DLD1 (cell line): Measurements from ENCODE around the gene FIZ1.

Source experiments
- in situ Hi-C: cut with HindIII; loops from 2 replicates; pipeline ENCODE4 v1.10.0; 2017; ENCODE audit warnings: low sequenced_read_pairs

FIZ1 gene

DNA sequence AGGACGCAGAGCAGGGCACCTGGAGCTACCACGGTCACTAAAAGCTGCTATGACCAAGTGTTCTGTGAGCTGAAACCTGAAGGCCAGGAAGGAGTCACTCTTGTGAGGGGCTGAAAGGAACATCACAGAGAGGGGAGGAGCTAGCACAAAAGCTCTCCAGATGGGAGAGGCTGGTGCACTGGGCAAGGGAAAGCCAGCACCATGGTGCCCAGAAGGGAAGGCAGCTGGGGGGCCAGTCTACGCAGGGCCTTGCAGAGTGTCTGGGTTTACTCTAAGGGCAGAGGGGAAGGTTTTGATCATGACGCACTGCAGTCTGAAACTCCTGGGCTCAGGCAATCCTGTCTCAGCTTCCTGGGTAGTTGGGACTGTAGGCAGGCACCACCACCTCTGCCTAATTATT lies 37.4 kb upstream of the FIZ1 start:
- in situ Hi-C loops, result no loop called here

- in situ Hi-C loops, result no loop called here
Observed at GRCh38 chr19:55635856-55636440, 36.6 kb upstream of the FIZ1 start.

DNA sequence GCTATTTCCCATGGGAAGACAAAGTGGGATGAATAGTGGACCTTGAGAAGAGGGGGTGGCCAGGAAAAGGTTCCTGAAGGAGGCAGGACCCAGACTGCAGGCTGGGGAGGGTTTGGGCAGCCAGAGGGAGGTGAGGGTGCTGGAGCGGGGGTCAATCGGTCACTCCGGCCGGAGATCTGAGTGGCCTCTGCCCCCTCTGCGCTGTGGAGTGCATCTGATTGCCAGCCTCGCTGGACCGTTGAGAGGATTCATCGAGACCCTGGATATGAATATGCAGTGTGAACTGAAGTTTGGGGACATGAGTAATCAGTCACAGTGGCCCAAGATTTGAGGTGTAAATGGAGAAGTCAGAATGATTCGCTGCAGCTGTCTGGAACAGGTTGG lies 36.0 kb upstream of the FIZ1 start:
- in situ Hi-C loops, result no loop called here

GRCh38 chr19:55633861-55634260 lies 34.5 kb upstream of the FIZ1 start:
- in situ Hi-C loops, result no loop called here

- in situ Hi-C loops, result no loop called here
Observed at GRCh38 chr19:55632463-55632834, 33.1 kb upstream of the FIZ1 start.

- in situ Hi-C loops, result loop anchor here (10.0 kb wide), 1 partner anchor 452 kb away; no protein-coding TSS in a partner anchor
Observed at GRCh38 chr19:55626350-55626749, 27.0 kb upstream of the FIZ1 start.

- in situ Hi-C loops, result loop anchor here (10.0 kb wide), 1 partner anchor 450 kb away; no protein-coding TSS in a partner anchor
Observed at GRCh38 chr19:55625004-55625326, 25.6 kb upstream of the FIZ1 start.

- in situ Hi-C loops, result loop anchor here (5.0 to 10.0 kb wide), 2 partner anchors 97 to 450 kb away; no protein-coding TSS in a partner anchor
Observed at GRCh38 chr19:55624109-55625003, 25.0 kb upstream of the FIZ1 start, which contains the start of gene ZNF784. TSS of gene ZNF784 (minus strand) at chr19:55624566. CDS start at chr19:55624561, 5 bp downstream.

DNA sequence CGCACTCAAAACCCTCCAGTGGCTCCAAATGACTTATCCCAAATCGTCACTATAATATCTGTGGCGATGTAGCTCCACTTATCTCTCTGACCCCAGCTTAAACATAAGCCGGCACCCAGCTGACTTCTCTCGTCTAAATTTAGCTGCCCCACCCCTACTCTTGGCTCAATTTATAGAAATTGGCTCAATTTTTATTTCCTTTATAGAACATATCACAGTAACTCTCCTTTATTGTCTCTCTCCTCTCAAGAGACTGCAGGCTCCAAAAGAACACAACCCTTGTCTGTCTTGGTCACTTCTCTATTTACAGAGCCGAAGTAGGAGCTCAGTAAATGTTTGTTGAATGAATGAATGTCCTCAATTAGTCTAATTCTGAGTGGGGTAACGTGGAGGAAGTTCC lies 24.2 kb upstream of the FIZ1 start:
- in situ Hi-C loops, result loop anchor here (5.0 to 10.0 kb wide), 2 partner anchors 96 to 449 kb away; no protein-coding TSS in a partner anchor

DNA sequence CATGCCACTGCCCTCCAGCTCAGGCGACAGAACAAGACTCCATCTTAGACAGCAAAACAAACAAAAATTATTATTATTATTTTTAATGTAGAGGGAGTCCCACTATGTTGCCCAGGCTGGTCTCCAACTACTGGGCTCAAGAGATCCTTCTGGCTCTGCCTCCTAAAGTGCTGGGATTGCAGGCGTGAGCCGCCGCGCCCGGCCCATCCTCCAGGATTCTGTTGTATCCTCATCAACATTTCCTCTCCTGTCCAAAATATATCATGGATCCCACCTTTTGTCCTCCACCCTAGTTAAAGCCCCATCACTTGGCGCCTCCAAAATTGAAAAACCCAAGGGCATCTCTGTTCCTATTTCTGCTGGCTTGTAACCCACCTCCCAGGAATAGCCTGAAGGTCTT lies 23.8 kb upstream of the FIZ1 start:
- in situ Hi-C loops, result loop anchor here (5.0 to 10.0 kb wide), 2 partner anchors 96 to 448 kb away; no protein-coding TSS in a partner anchor

DNA sequence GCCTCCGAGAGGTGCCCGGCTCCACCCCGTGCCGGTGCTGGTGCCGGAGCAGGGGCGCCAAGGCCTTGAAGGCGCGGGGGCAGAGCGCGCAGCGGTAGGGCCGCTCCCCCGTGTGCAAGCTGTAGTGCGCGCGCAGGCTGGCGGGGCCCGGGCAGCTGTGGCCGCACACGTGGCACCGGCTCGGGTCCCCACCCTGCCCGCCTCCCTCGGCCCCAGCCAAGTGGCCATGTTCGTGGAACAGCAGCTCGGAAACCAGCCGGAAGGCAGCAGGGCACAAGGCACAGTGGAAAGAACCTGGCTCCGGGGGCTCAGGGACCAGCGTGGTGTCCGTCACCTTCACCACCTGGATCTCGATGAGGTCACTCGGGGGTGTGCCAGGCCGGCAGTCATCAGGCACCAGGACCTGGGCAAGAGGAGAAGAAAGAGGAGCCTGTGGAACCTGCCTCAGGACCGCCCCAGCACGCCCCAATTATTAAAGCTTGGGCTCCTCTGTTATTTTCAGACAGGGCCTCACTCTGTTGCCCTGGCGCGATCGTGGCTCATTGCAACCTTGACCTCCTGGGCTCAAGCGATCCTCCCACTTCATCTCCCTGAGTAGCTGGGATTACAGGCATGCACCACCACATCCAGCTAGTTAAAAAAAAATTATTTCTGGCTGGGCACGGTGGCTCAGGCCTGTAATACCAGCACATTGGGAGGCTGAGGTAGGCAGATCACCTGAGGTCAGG lies 23.1 kb upstream of the FIZ1 start:
- in situ Hi-C loops, result loop anchor here (5.0 to 10.0 kb wide), 2 partner anchors 95 to 448 kb away; no protein-coding TSS in a partner anchor

- in situ Hi-C loops, result loop anchor here (5.0 to 10.0 kb wide), 2 partner anchors 94 to 447 kb away; no protein-coding TSS in a partner anchor
Observed at GRCh38 chr19:55621673-55622231, 22.4 kb upstream of the FIZ1 start.

- in situ Hi-C loops, result loop anchor here (5.0 to 10.0 kb wide), 2 partner anchors 94 to 446 kb away; no protein-coding TSS in a partner anchor
Observed at GRCh38 chr19:55621205-55621672, 21.9 kb upstream of the FIZ1 start.

DNA sequence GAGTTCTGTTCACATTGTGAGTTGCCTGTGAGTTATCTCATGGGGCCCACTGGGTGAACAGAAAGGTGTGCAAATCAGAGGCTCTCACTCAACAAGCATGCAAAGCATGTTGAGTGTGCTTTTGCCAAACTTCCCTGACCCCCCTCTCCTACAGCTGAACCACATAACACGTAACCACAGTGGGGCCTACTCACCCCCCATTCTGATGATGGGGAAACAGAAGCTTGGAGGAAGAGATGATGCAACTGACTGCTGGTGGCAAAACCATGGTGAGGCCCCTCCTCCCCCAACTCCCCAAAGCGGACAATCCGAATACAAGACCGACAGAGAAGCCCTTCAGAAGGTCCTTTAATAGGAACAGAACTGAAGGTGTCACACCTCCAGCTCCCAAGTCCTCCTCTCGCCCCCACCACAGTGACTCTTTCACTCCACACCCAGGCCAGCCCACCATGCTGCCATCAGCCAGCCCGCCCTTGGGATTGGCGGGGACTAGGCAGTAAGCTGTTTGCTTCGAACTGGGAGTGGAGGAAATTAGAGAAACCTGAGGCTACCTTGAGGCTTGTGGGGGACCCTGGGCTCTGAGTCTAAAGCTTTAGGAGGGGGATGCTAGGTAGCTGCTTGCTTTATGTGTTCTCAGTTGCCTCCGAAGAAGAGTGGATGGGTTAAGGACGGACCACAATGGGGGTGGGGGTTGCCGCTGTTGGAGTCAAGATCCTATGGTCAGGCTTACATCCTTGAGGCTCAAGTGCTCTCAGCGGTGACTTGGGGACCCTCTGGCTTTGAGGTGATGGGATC lies 21.3 kb upstream of the FIZ1 start:
- in situ Hi-C loops, result loop anchor here (5.0 to 10.0 kb wide), 2 partner anchors 93 to 446 kb away; no protein-coding TSS in a partner anchor

GRCh38 chr19:55619286-55619685 lies 20.0 kb upstream of the FIZ1 start:
- in situ Hi-C loops, result no loop called here

DNA sequence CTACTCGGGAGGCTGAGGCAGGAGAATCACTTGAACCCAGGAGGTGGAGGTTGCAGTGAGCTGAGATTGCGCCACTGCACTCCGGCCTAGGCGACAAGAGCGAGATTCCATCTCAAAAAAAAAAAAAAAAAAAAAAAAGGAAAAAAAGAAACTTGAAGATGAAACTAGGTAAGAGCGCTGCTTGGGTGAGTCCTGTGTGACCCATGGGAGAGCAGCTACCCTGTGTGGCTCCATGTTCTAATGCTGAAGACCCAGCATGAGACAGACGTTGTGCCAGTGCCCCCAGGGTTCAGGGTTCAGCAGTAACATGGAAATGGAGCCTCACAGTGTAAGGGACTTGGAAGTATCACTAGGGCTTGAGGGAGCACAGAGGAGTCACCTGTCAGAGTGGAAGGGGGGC lies 19.1 kb upstream of the FIZ1 start:
- in situ Hi-C loops, result no loop called here

DNA sequence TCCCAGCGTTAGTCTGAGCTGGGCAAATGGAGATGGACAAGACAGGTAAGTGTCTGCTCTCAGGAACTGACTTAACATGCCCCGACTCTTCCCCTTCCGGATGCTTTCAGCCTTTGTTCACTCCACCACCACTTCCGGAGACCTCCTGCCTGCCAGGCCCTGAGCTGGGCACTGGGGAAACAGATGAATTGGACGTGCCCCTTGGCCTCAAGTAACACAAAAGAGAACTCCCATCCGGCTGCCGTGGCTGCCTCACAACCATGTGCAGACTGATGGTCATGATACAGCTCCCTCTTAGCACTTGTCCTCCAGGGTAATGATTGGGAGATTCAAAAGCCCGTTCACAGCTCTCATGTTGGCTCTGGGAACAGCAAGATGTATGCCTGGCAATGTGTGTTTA lies 18.1 kb upstream of the FIZ1 start:
- in situ Hi-C loops, result no loop called here

DNA sequence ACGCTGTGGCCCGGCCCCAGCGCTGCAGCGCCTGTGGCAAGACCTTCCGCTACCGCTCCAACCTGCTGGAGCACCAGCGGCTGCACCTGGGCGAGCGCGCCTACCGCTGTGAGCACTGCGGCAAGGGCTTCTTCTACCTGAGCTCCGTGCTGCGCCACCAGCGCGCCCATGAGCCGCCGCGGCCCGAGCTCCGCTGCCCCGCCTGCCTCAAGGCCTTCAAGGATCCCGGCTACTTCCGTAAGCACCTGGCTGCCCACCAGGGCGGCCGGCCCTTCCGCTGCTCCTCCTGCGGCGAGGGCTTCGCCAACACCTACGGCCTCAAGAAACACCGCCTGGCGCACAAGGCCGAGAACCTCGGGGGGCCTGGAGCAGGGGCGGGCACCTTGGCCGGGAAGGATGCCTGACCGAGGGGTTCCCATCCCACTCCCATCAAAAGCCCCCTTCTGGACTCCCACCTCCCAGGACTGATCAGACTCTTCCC lies 17.1 kb upstream of the FIZ1 start:
- in situ Hi-C loops, result no loop called here

GRCh38 chr19:55615543-55616394 lies 16.5 kb upstream of the FIZ1 start:
- in situ Hi-C loops, result no loop called here
